SK-N-SH (cell line): Measurements from ENCODE around the gene RBM47. TPM values are rescaled to one million over a fixed set of nuclear protein-coding genes. Genes with fewer than 3 reads are reported as not detected.

Experiments
- CTCF ChIA-PET: fragments of 300-600, 350-600 bp; formaldehyde crosslinking; extraction: SDS; loops from one replicate; lab custom pipeline; 2021; lab: Yijun Ruan, JAX
- POLR2A ChIA-PET: fragments of 350-600 bp; sonication (Branson Sonifier 250); formaldehyde crosslinking; extraction: SDS; loops from one replicate; lab custom pipeline; 2020; ENCODE audit warnings: antibody characterized with exemption, inconsistent platforms; lab: Yijun Ruan, JAX
- DNase-seq: peaks from one replicate; pipeline ENCODE4 v3.0.0; 2012
- H2AFZ ChIP-seq: fragments of 200-600 bp; sonication (generic); 2 replicates; pipeline ENCODE4 v1.8.1; 2016; ENCODE audit warnings: antibody characterized with exemption, mild to moderate bottlenecking, low read depth
- H3F3A ChIP-seq: fragments of 200-600 bp; sonication (generic); replicated peaks from 2 replicates; pipeline ENCODE3; 2016; ENCODE audit warnings: antibody characterized with exemption, mild to moderate bottlenecking; ENCODE audit not compliant: insufficient read depth
- H3K27ac ChIP-seq, 2 experiments: fragments of 200-500 bp in 1 of 2; fragments of 200-600 bp in 1 of 2; sonication (Bioruptor generic) in 1 of 2; sonication (generic), shearing (Covaris generic) in 1 of 2; 2 replicates each; pipeline versions ENCODE4 v1.5.1 to v1.6.1; 2014 to 2016; ENCODE audit warnings: low read depth in 2 of 2, inconsistent platforms in 1 of 2, low read length in 1 of 2, mild to moderate bottlenecking in 1 of 2, mixed read lengths in 1 of 2
- H3K27me3 ChIP-seq: fragments of 200-600 bp; sonication (generic), shearing (Covaris generic); 2 replicates; pipeline ENCODE4 v1.6.1; 2016; ENCODE audit warnings: mixed run types; ENCODE audit not compliant: insufficient read depth
- H3K36me3 ChIP-seq, 2 experiments: fragments of 200-500 bp in 1 of 2; fragments of 200-600 bp in 1 of 2; sonication (Bioruptor generic) in 1 of 2; sonication (generic) in 1 of 2; replicated peaks in 1 of 2; 2 replicates each; pipeline versions ENCODE3 to v1.5.1; 2014 to 2016; ENCODE audit warnings: low read length in 1 of 2, mild to moderate bottlenecking in 1 of 2; ENCODE audit not compliant: insufficient read depth in 2 of 2, control insufficient read depth in 1 of 2
- H3K4me1 ChIP-seq, 2 experiments: fragments of 200-500 bp in 1 of 2; fragments of 200-600 bp in 1 of 2; sonication (Bioruptor generic) in 1 of 2; sonication (generic), shearing (Covaris generic) in 1 of 2; 2 replicates each; pipeline versions ENCODE4 v1.5.1 to v1.6.1; 2014 to 2016; ENCODE audit warnings: low read depth in 1 of 2, low read length in 1 of 2, mixed run types in 1 of 2; ENCODE audit not compliant: insufficient read depth in 2 of 2, control insufficient read depth in 1 of 2
- H3K4me2 ChIP-seq: fragments of 200-600 bp; sonication (generic), shearing (Covaris generic); 2 replicates; pipeline ENCODE4 v1.6.1; 2017; ENCODE audit warnings: mixed run types
- H3K4me3 ChIP-seq, 2 experiments: fragments of 200-500 bp in 1 of 2; fragments of 200-600 bp in 1 of 2; sonication (Bioruptor generic) in 1 of 2; sonication (generic), shearing (Covaris generic) in 1 of 2; 2 replicates each; pipeline versions ENCODE4 v1.5.1 to v1.8.1; 2014 to 2016; ENCODE audit warnings: low read depth in 2 of 2, inconsistent platforms in 1 of 2, low read length in 1 of 2, mild to moderate bottlenecking in 1 of 2, mixed read lengths in 1 of 2, moderate library complexity in 1 of 2
- H3K79me2 ChIP-seq: fragments of 200-600 bp; sonication (generic); 2 replicates; pipeline ENCODE4 v1.8.1; 2017; ENCODE audit warnings: mild to moderate bottlenecking; ENCODE audit not compliant: insufficient read depth
- H3K9ac ChIP-seq: fragments of 200-600 bp; sonication (generic); 2 replicates; pipeline ENCODE4 v1.6.1; 2017; ENCODE audit warnings: mixed run types
- H3K9me2 ChIP-seq: fragments of 200-600 bp; sonication (generic); 2 replicates; pipeline ENCODE4 v1.6.1; 2017; ENCODE audit warnings: mixed run types
- H3K9me3 ChIP-seq: fragments of 200-600 bp; sonication (generic); 2 replicates; pipeline ENCODE4 v1.6.1; 2017; ENCODE audit warnings: mixed run types, mild to moderate bottlenecking, moderate library complexity
- H4K20me1 ChIP-seq: fragments of 200-600 bp; sonication (generic); 2 replicates; pipeline ENCODE4 v1.6.1; 2017; ENCODE audit warnings: mild to moderate bottlenecking, mixed run types; ENCODE audit not compliant: insufficient read depth
- CHD2 ChIP-seq: fragments of 150-350 bp; IDR thresholded peaks from 2 replicates; pipeline ENCODE4 v1.6.1; 2018; ENCODE audit warnings: low read length; ENCODE audit not compliant: partially characterized antibody
- ELF1 ChIP-seq: IDR thresholded peaks from 2 replicates; pipeline ENCODE4 v1.4.0; 2012
- EP300 ChIP-seq, 2 experiments: IDR thresholded peaks; 2 replicates each; pipeline versions ENCODE4 v1.4.0 to v1.6.1; 2012; ENCODE audit warnings: borderline replicate concordance in 1 of 2, low read depth in 1 of 2, low read length in 1 of 2
- FOSL2 ChIP-seq: IDR thresholded peaks from 2 replicates; pipeline ENCODE4 v1.4.0; 2012; ENCODE audit warnings: low read depth, mild to moderate bottlenecking, moderate library complexity, borderline replicate concordance
- FOXJ3 ChIP-seq: sonication (generic); formaldehyde crosslinking; IDR thresholded peaks from 2 replicates; pipeline ENCODE4 v1.5.1; 2020; ENCODE audit warnings: mild to moderate bottlenecking, missing genetic modification reagents
- GABPA ChIP-seq: IDR thresholded peaks from 2 replicates; pipeline ENCODE4 v1.4.0; 2012; ENCODE audit warnings: low read depth, mild to moderate bottlenecking
- MAX ChIP-seq: IDR thresholded peaks from 2 replicates; pipeline ENCODE4 v1.4.0; 2012; ENCODE audit warnings: low read depth
- NFIC ChIP-seq: IDR thresholded peaks from 2 replicates; pipeline ENCODE4 v1.4.0; 2012; ENCODE audit warnings: borderline replicate concordance
- PBX3 ChIP-seq: IDR thresholded peaks from 2 replicates; pipeline ENCODE4; 2012
- RCOR1 ChIP-seq: fragments of 150-350 bp; IDR thresholded peaks from 2 replicates; pipeline ENCODE4 v1.6.1; 2017; ENCODE audit warnings: antibody characterized with exemption, low read length
- SMC3 ChIP-seq: IDR thresholded peaks from 2 replicates; pipeline ENCODE4 v1.6.1; 2012; ENCODE audit warnings: low read depth, low read length, improper control_type of control experiment
- ZBTB33 ChIP-seq: IDR thresholded peaks from 2 replicates; pipeline ENCODE4 v1.4.0; 2012; ENCODE audit warnings: low read depth, borderline replicate concordance
- WGBS: methylation state at CpG from one replicate; pipeline ENCODE4 v1.1.6; 2017; ENCODE audit warnings: low lambda C conversion rate; 5-methylcytosine and 5-hydroxymethylcytosine counted together
- polyA plus RNA-seq, 3 experiments: library from polyadenylated mRNA; depleted of rRNA; stranded (reverse); fragments of >200 nt; gene quantifications; 2 replicates each; pipeline ENCODE4 v1.2.3, GENCODE V29; 2012
- TF ChIP-seq, protein P1 (sequence below): IDR thresholded peaks from 2 replicates; pipeline ENCODE4 v1.6.1; 2012; ENCODE audit warnings: mild to moderate bottlenecking, low read depth, low read length, moderate library complexity
- TF ChIP-seq, protein P2 (sequence below): fragments of 200-600 bp; sonication (generic); IDR thresholded peaks from 2 replicates; pipeline ENCODE4 v1.6.1; 2017; ENCODE audit warnings: antibody characterized with exemption, mild to moderate bottlenecking, moderate library complexity
- TF ChIP-seq, protein P3 (sequence below): fragments of 150-350 bp; IDR thresholded peaks from 2 replicates; pipeline ENCODE4 v1.6.1; 2016; ENCODE audit warnings: mild to moderate bottlenecking, low read depth, low read length

RBM47 gene
- polyA plus RNA-seq, 1 of the 3 experiments (the other 2 are of a cell fraction), result 6.8 TPM

DNA sequence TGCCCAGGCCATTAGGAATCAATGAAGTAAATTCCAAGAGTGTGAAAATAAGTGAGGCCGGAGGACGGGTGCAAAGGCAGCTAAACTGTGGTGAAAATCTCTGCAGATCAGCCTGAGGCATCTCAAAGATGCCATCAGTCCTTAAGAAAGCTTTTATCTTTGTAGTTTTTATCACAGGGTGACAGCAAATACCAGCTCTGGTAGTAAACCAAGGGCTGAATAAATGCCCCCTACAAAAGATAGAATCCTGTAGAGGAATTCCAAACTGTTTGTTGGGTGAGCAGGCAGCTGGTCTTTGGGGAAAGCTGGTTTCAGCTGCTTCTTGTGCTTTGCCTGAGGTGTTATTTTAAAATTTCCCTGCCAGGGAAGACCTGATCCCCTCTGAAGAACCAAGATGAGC, 21.6 kb upstream of the RBM47 start (continued):
- TF ChIP-seq, protein P1, sequence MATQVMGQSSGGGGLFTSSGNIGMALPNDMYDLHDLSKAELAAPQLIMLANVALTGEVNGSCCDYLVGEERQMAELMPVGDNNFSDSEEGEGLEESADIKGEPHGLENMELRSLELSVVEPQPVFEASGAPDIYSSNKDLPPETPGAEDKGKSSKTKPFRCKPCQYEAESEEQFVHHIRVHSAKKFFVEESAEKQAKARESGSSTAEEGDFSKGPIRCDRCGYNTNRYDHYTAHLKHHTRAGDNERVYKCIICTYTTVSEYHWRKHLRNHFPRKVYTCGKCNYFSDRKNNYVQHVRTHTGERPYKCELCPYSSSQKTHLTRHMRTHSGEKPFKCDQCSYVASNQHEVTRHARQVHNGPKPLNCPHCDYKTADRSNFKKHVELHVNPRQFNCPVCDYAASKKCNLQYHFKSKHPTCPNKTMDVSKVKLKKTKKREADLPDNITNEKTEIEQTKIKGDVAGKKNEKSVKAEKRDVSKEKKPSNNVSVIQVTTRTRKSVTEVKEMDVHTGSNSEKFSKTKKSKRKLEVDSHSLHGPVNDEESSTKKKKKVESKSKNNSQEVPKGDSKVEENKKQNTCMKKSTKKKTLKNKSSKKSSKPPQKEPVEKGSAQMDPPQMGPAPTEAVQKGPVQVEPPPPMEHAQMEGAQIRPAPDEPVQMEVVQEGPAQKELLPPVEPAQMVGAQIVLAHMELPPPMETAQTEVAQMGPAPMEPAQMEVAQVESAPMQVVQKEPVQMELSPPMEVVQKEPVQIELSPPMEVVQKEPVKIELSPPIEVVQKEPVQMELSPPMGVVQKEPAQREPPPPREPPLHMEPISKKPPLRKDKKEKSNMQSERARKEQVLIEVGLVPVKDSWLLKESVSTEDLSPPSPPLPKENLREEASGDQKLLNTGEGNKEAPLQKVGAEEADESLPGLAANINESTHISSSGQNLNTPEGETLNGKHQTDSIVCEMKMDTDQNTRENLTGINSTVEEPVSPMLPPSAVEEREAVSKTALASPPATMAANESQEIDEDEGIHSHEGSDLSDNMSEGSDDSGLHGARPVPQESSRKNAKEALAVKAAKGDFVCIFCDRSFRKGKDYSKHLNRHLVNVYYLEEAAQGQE, result no peak
- TF ChIP-seq ELF1 (no peak), NFIC (no peak), EP300 (IDR thresholded peaks at IDR 0.05; ENCODE audit: borderline replicate concordance in 1 of 2, low read depth in 1 of 2, low read length in 1 of 2) (no peak)

- ChIA-PET CTCF (interaction anchor here (1.2 kb wide), 1 partner anchor 43 kb away, joined by 3 read pairs; no protein-coding TSS in a partner anchor), POLR2A (no interaction called here)
- WGBS, result 74% methylated on average over 6 of the region's 6 CpGs
Observed at GRCh38 chr4:40649321-40649720, 19.7 kb upstream of the RBM47 start.

GRCh38 chr4:40648742-40649281, 19.1 kb upstream of the RBM47 start:
- Histone ChIP-seq H3K36me3 (no peaks in the 10 kb centered on the region), H4K20me1 (no peaks in the 10 kb centered on the region), H3K9me2 (no peaks in the 10 kb centered on the region), H3F3A (no peaks in the 10 kb centered on the region), H3K4me3 (no peak overlapping the region), H3K79me2 (no peaks in the 10 kb centered on the region), H3K4me2 (no peak overlapping the region), H3K27me3 (no peaks in the 10 kb centered on the region), H3K9ac (no peak overlapping the region), H3K4me1 (no peaks in the 10 kb centered on the region), H3K9me3 (no peaks in the 10 kb centered on the region), H3K27ac (no peak overlapping the region), H2AFZ (no peak overlapping the region)
- ChIA-PET POLR2A (no interaction called here), CTCF (interaction anchor here (1.2 kb wide), 1 partner anchor 44 kb away, joined by 3 read pairs; no protein-coding TSS in a partner anchor)
- 92% methylated on average over 9 of the region's 9 CpGs for WGBS
- DNase-seq, result no peak
- TF ChIP-seq SMC3, result no peak
- no peak for TF ChIP-seq RCOR1
- TF ChIP-seq GABPA, result no peak
- TF ChIP-seq FOSL2, result no peak
- TF ChIP-seq, protein P2, sequence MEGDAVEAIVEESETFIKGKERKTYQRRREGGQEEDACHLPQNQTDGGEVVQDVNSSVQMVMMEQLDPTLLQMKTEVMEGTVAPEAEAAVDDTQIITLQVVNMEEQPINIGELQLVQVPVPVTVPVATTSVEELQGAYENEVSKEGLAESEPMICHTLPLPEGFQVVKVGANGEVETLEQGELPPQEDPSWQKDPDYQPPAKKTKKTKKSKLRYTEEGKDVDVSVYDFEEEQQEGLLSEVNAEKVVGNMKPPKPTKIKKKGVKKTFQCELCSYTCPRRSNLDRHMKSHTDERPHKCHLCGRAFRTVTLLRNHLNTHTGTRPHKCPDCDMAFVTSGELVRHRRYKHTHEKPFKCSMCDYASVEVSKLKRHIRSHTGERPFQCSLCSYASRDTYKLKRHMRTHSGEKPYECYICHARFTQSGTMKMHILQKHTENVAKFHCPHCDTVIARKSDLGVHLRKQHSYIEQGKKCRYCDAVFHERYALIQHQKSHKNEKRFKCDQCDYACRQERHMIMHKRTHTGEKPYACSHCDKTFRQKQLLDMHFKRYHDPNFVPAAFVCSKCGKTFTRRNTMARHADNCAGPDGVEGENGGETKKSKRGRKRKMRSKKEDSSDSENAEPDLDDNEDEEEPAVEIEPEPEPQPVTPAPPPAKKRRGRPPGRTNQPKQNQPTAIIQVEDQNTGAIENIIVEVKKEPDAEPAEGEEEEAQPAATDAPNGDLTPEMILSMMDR, result no peak
- TF ChIP-seq ELF1, result no peak
- no peak for TF ChIP-seq ZBTB33
- TF ChIP-seq FOXJ3 (CRISPR knock-in tag), result no peak
- no peak for TF ChIP-seq CHD2
- TF ChIP-seq, protein P3, sequence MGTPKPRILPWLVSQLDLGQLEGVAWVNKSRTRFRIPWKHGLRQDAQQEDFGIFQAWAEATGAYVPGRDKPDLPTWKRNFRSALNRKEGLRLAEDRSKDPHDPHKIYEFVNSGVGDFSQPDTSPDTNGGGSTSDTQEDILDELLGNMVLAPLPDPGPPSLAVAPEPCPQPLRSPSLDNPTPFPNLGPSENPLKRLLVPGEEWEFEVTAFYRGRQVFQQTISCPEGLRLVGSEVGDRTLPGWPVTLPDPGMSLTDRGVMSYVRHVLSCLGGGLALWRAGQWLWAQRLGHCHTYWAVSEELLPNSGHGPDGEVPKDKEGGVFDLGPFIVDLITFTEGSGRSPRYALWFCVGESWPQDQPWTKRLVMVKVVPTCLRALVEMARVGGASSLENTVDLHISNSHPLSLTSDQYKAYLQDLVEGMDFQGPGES, result no peak
- no peak for TF ChIP-seq PBX3
- TF ChIP-seq MAX, result no peak

More at GRCh38 chr4:40649321-40649720, 19.7 kb upstream of the RBM47 start:
- Histone ChIP-seq H3K4me1 (no peaks in the 10 kb centered on the region), H3K27ac (no peak overlapping the region), H3K36me3 (no peaks in the 10 kb centered on the region), H3K9ac (no peak overlapping the region), H3K9me3 (no peaks in the 10 kb centered on the region), H3K79me2 (no peaks in the 10 kb centered on the region), H3F3A (no peaks in the 10 kb centered on the region), H3K4me2 (no peak overlapping the region), H2AFZ (no peak overlapping the region), H4K20me1 (no peaks in the 10 kb centered on the region), H3K4me3 (no peak overlapping the region), H3K9me2 (no peaks in the 10 kb centered on the region), H3K27me3 (no peaks in the 10 kb centered on the region)
- DNase-seq, result no peak
- TF ChIP-seq SMC3, result no peak
